Neural cell (in vitro differentiated cells): ENCODE measurements around the gene LOXHD1. TPM values are rescaled to one million over a fixed set of nuclear protein-coding genes. Genes with fewer than 3 reads are reported as not detected.

Source experiments
- H2AFZ ChIP-seq: fragments of 200-600, 300-800 bp; sonication (generic), shearing (Covaris generic); 2 replicates; pipeline ENCODE4 v1.6.0; 2014; ENCODE audit warnings: low read depth, mild to moderate bottlenecking, antibody characterized with exemption, low read length, moderate library complexity
- H3F3A ChIP-seq: fragments of 200-600 bp; shearing (Covaris generic); 2 replicates; pipeline ENCODE4 v1.6.1; 2016; ENCODE audit warnings: mild to moderate bottlenecking, moderate library complexity, mixed read lengths, antibody characterized with exemption, low read length; ENCODE audit not compliant: insufficient read depth, poor library complexity, severe bottlenecking
- H3K27ac ChIP-seq: fragments of 200-600, 300-800 bp; sonication (generic), shearing (Covaris generic); 2 replicates; pipeline ENCODE4 v1.5.1; 2014; ENCODE audit warnings: mild to moderate bottlenecking, low read length, moderate library complexity
- H3K27me3 ChIP-seq: fragments of 300-800, 200-600 bp; sonication (generic), shearing (Covaris generic); 2 replicates; pipeline ENCODE4 v1.6.0; 2014; ENCODE audit warnings: mild to moderate bottlenecking, low read depth, low read length, moderate library complexity; ENCODE audit not compliant: insufficient read depth
- H3K36me3 ChIP-seq: fragments of 300-800, 200-600 bp; sonication (generic), shearing (Covaris generic); 2 replicates; pipeline ENCODE4 v1.5.1; 2014; ENCODE audit warnings: mild to moderate bottlenecking, antibody characterized with exemption, low read length, moderate library complexity; ENCODE audit not compliant: insufficient read depth
- H3K4me2 ChIP-seq: fragments of 300-800, 200-600 bp; sonication (generic), shearing (Covaris generic); 2 replicates; pipeline ENCODE4 v1.6.0; 2014; ENCODE audit warnings: mild to moderate bottlenecking, low read length
- H3K4me3 ChIP-seq: fragments of 300-800, 200-600 bp; sonication (generic), shearing (Covaris generic); 2 replicates; pipeline ENCODE4 v1.5.1; 2014; ENCODE audit warnings: mild to moderate bottlenecking, low read length, moderate library complexity
- H3K79me2 ChIP-seq: fragments of 200-600 bp; shearing (Covaris generic); replicated peaks from 2 replicates; pipeline ENCODE4 v1.6.0; 2014; ENCODE audit warnings: mild to moderate bottlenecking, low read length, moderate library complexity; ENCODE audit not compliant: insufficient read depth
- H3K9ac ChIP-seq: fragments of 300-800, 200-600 bp; sonication (generic), shearing (Covaris generic); 2 replicates; pipeline ENCODE4 v1.6.1; 2016; ENCODE audit warnings: mild to moderate bottlenecking, low read length, mixed read lengths
- H3K9me2 ChIP-seq: fragments of 200-600 bp; shearing (Covaris generic); 2 replicates; pipeline ENCODE4 v1.6.1; 2016; ENCODE audit warnings: mild to moderate bottlenecking, low read length, mixed read lengths; ENCODE audit not compliant: insufficient read depth
- H3K9me3 ChIP-seq: fragments of 200-600, 300-800 bp; sonication (generic), shearing (Covaris generic); 2 replicates; pipeline ENCODE4 v1.6.1; 2016; ENCODE audit warnings: mild to moderate bottlenecking, mixed run types, low read length, moderate library complexity, mixed read lengths
- H4K20me1 ChIP-seq: fragments of 200-600 bp; shearing (Covaris generic); 2 replicates; pipeline ENCODE4 v1.6.1; 2016; ENCODE audit warnings: mild to moderate bottlenecking, mixed run types; ENCODE audit not compliant: insufficient read depth
- CTCF ChIP-seq: fragments of 450-650 bp; IDR thresholded peaks from 2 replicates; pipeline ENCODE4 v1.5.1; 2014; ENCODE audit warnings: antibody characterized with exemption, mild to moderate bottlenecking, moderate library complexity; ENCODE audit not compliant: poor library complexity, severe bottlenecking
- EP300 ChIP-seq: fragments of 450-650 bp; conservative IDR thresholded peaks from 2 replicates; pipeline ENCODE4 v1.6.1; 2014; ENCODE audit warnings: antibody characterized with exemption, mild to moderate bottlenecking, moderate library complexity; ENCODE audit not compliant: poor library complexity, severe bottlenecking
- EZH2 ChIP-seq: fragments of 200-600, 300-800 bp; shearing (Covaris generic), sonication (generic); IDR thresholded peaks from 2 replicates; pipeline ENCODE4 v1.6.1; 2014; ENCODE audit warnings: antibody characterized with exemption, low read length, borderline replicate concordance, mild to moderate bottlenecking; ENCODE audit not compliant: insufficient read depth, poor library complexity, severe bottlenecking
- MXI1 ChIP-seq: fragments of 450-650 bp; conservative IDR thresholded peaks from 2 replicates; pipeline ENCODE4 v1.6.1; 2014; ENCODE audit warnings: antibody characterized with exemption, mild to moderate bottlenecking; ENCODE audit not compliant: poor library complexity, severe bottlenecking
- POLR2AphosphoS5 ChIP-seq: IDR thresholded peaks from 2 replicates; pipeline ENCODE4 v1.6.1; 2012
- RAD21 ChIP-seq: fragments of 450-650 bp; conservative IDR thresholded peaks from 2 replicates; pipeline ENCODE4 v1.6.1; 2014; ENCODE audit warnings: antibody characterized with exemption, mild to moderate bottlenecking, moderate library complexity
- REST ChIP-seq: IDR thresholded peaks from 2 replicates; pipeline ENCODE4 v1.6.1; 2012; ENCODE audit warnings: borderline replicate concordance
- SMC3 ChIP-seq: fragments of 450-650 bp; conservative IDR thresholded peaks from 2 replicates; pipeline ENCODE4 v1.6.1; 2014; ENCODE audit warnings: antibody characterized with exemption, mild to moderate bottlenecking, moderate library complexity; ENCODE audit not compliant: poor library complexity
- TAF1 ChIP-seq: IDR thresholded peaks from 2 replicates; pipeline ENCODE4 v1.6.1; 2012; ENCODE audit warnings: low read depth
- polyA plus RNA-seq: library from polyadenylated mRNA; depleted of rRNA; stranded (reverse); fragments of >200 nt; gene quantifications from 2 replicates; pipeline ENCODE4 v1.2.3, GENCODE V29; 2014

Gene LOXHD1
- polyA plus RNA-seq, 1 donor from 2014 or later: not detected

- Histone ChIP-seq H3K9me2 (no peaks in the 10 kb centered on the region), H3F3A (no peaks in the 10 kb centered on the region), H3K36me3 (no peaks in the 10 kb centered on the region), H2AFZ (no peak overlapping the region), H3K9me3 (no peaks in the 10 kb centered on the region), H4K20me1 (no peaks in the 10 kb centered on the region), H3K9ac (no peak overlapping the region), H3K4me2 (no peak overlapping the region), H3K27ac (no peak overlapping the region), H3K79me2 (no peaks in the 10 kb centered on the region), H3K27me3 (no peaks in the 10 kb centered on the region), H3K4me3 (no peak overlapping the region)
- no peak for TF ChIP-seq EZH2
- no peak for TF ChIP-seq TAF1
- TF ChIP-seq RAD21: no peak
These were observed 500 bp downstream of the LOXHD1 start for GRCh38 chr18:46656326-46657114.

- Histone ChIP-seq H3K9ac (no peak overlapping the region), H3K9me2 (no peaks in the 10 kb centered on the region), H3K27me3 (no peaks in the 10 kb centered on the region), H3K27ac (no peak overlapping the region), H3K9me3 (no peaks in the 10 kb centered on the region), H2AFZ (no peak overlapping the region), H4K20me1 (no peaks in the 10 kb centered on the region), H3K79me2 (no peaks in the 10 kb centered on the region), H3K4me2 (no peak overlapping the region), H3K36me3 (no peaks in the 10 kb centered on the region), H3F3A (no peaks in the 10 kb centered on the region), H3K4me3 (no peak overlapping the region)
- TF ChIP-seq CTCF (no peak), TAF1 (no peak), EZH2 (no peak), MXI1 (no peak), SMC3 (no peak), RAD21 (no peak), REST (no peak), EP300 (no peak), POLR2AphosphoS5 (no peak)
These were observed 4.6 kb downstream of the LOXHD1 start for GRCh38 chr18:46652372-46652771.
